ENCODE results near the gene HYKK. TPM values are rescaled to one million over a fixed set of nuclear protein-coding genes. Genes with fewer than 3 reads are reported as not detected.
"Not testable (repeated sequence)": the region's sequence is repeated elsewhere in the genome, so short reads cannot be mapped to it uniquely, and the experiment has no call there.

The HYKK gene
- total RNA-seq, 1 donor from 2014 or later: 3.0 TPM

GRCh38 chr15:78540141-78540870, 32.9 kb downstream of the HYKK start, which contains the start of gene PSMA4:
PSMA4 (plus strand) TSS chr15:78540444; CDS start chr15:78541928, 1,484 bp downstream.
- peak; percentile 56 for DNase-seq (ENCODE audit: extremely low read depth, low read depth, low spot score)

GRCh38 chr15:78540871-78541743, 33.7 kb downstream of the HYKK start:
- no peak for DNase-seq (ENCODE audit: extremely low read depth, low read depth, low spot score)

DNA sequence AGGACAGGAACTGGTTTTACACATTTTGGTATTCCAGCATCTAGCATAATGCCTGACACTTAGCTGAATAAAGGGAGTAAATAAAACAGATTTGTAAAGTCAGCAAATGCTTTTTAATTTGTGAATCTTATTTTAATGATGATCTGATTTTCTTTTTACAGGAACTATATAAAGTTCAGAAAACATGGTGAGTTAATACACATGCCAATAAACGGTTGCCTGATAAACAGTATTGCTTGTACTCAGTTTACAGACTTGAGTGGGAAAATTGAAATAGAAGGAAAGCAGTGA, 34.3 kb downstream of the HYKK start:
- DNase-seq (ENCODE audit: extremely low read depth, low read depth, low spot score): no peak

DNA sequence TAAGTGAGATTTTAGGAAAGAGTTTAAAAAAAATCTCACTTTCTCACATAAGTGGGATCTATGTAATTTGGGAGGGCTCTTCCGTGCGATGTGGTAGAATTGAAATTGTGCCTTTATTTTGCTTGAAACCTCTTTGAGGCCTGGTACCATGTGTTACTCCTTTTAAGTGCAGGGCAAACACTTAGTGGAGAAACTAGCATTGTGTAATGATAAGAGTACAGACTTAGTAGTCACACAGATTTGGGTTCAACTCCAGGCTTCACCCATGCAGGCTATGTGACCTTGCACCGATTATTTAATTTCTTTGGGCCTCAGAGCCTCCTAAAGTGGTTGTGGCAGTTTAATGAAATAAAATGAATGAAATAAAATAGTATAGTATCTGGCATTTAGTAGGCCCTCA, 35.3 kb downstream of the HYKK start:
- DNase-seq (ENCODE audit: extremely low read depth, low read depth, low spot score): no peak

GRCh38 chr15:78550194-78550593, 42.8 kb downstream of the HYKK start:
- no peak for DNase-seq (ENCODE audit: extremely low read depth, low read depth, low spot score)

GRCh38 chr15:78550815-78551214, 43.4 kb downstream of the HYKK start:
- no peak for DNase-seq (ENCODE audit: extremely low read depth, low read depth, low spot score)

DNA sequence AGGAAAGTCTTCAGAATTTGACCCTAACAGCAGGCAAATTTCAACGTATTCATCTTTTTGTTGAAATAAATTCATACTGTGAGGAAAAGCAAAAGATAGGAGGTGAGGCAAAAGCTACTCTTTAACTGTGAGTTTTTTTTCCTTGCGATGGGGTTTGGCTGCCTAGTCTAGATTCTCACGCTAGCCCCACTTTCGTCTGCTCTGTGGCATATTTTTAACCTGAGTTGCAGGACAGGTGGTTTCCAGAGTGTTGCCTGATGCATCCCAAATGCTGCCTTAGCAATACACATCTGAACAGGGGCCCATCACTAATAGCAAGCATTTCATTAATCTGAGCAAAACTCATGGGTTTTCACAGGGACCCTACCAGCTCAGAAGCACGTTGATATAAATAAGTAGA, 44.5 kb downstream of the HYKK start:
- DNase-seq (ENCODE audit: extremely low read depth, low read depth, low spot score): no peak

- no peak for DNase-seq (ENCODE audit: extremely low read depth, low read depth, low spot score)
Measured at GRCh38 chr15:78552597-78552996, 45.2 kb downstream of the HYKK start.

- DNase-seq (ENCODE audit: extremely low read depth, low read depth, low spot score): not testable (repeated sequence)
Measured at GRCh38 chr15:78560201-78560600, 52.8 kb downstream of the HYKK start.

DNA sequence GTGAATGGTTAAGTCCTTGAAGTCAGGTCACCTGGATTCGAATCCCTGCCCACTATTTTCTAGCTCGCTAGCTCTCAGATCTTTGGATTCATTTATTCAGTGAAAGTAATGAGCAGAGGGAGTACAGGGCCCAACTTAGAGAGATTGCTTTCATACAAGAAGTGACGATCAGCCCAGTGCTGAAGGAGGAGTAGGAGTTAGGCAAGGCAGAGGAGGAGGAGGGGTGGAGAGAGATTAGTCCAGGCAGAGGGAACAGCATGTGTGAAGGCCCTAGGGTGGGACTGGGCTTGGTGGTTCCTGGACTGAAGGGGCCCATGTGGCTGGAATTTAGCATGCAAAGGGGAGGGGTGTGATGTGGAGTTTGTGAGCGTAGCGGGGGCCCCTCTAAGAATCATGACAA, 54.1 kb downstream of the HYKK start:
- DNase-seq (ENCODE audit: extremely low read depth, low read depth, low spot score): no peak

GRCh38 chr15:78563092-78563491, 55.7 kb downstream of the HYKK start:
- no peak for DNase-seq (ENCODE audit: extremely low read depth, low read depth, low spot score)

DNA sequence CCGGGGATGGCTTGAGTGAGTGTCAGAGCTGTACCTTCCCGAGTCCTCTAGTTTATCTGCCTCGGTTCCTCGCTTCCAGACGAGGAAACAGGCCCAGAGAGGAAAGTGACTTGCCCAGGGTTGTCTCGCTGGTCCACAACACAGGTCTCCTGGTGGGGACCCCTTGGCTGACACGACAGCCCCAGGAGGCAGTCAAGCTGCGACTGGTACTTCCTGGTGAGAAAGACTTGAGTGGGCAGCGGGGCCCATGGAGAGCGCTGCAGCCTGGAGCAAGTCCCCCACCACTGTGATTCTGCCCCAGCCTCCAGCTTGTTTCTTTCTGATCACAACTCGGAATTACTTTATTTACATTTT, 57.3 kb downstream of the HYKK start:
- DNase-seq (ENCODE audit: extremely low read depth, low read depth, low spot score): no peak

- no peak for DNase-seq (ENCODE audit: extremely low read depth, low read depth, low spot score)
Measured at GRCh38 chr15:78565097-78565950, 57.9 kb downstream of the HYKK start, which contains the start of gene CHRNA5. CHRNA5 (plus strand) TSS chr15:78565520; CDS start chr15:78565720, 200 bp downstream.

DNA sequence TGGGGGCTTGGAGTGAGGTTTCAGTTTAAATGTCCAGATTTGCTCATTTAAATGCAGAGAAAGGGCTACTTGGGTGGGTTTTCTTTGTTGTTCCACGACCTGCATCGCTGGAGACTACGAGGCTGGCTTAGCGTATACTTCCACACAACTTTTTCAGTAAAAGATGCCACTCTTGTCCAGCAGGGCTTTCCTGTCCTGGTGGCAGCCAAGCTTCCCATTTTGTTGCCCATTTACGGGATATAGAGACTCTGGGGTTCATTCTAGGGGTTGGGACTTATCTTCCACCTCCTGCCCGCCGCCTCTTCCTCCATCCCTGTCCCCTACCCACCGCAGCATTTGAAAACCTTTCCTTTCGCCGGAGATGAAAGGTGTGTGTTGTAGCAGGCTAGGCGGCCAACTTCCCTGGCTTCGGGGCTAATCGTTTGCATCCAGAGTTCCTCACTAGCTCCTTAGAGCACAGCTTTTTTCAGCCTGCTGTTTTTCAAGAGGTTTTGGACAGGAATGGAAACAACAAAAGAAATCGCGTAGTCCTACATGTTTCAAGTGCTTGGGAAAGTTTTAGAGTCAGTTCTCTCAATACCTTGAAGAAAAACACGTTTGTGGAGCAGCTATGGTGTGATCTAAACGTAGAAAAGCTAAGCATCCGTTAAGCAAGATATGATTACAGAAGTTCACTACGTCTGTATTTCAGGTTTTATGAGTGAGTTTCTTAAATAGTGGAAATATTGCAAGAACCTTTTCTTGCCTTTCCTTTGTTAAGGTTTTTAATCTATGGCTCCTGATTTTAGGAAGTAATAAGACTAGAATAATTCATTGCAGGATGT, 58.8 kb downstream of the HYKK start:
- DNase-seq (ENCODE audit: extremely low read depth, low read depth, low spot score): no peak

DNA sequence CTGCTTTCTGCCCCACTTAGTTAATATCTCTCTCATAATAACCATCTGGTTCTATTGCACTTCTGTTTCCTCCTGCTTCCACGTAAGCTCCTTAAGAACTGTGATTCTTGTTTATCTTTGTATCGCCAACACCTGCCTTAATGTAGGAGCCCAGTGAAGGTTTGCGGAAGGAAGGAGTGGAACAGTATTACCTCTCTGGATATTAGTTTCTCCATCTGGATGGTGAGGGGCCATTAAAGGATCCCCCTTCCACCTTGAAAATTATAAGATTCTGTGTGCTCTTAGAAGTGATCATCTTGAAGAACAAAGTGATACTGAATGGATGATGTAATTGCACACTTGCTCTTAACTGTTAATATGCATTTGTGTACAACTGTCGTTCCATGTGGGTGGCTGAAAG, 60.2 kb downstream of the HYKK start:
- DNase-seq (ENCODE audit: extremely low read depth, low read depth, low spot score): no peak

- DNase-seq (ENCODE audit: extremely low read depth, low read depth, low spot score): no peak
Measured at GRCh38 chr15:78570710-78571109, 63.3 kb downstream of the HYKK start.

DNA sequence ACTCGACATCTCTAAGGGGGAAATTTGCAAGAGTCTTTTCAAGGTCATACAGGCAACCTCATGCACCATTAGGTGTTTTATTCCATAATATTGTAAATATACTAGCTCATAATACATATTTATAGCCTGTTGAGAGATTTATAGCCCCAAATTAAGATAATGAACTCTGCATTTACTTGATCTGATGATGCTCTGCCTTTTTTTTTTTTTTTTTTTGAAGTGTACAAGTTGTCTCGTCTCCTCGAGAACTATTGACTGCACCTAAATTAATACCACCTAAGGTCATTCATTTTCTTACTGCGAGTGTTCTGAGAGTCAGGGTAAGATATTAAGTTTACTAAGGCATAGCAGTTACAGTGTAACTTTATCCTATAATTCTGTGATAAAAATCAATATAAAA, 64.0 kb downstream of the HYKK start:
- DNase-seq (ENCODE audit: extremely low read depth, low read depth, low spot score): no peak

- no peak for DNase-seq (ENCODE audit: extremely low read depth, low read depth, low spot score)
Measured at GRCh38 chr15:78573416-78573815, 66.0 kb downstream of the HYKK start.

GRCh38 chr15:78574944-78575343, 67.6 kb downstream of the HYKK start:
- DNase-seq (ENCODE audit: extremely low read depth, low read depth, low spot score): no peak
